ENCODE measurements around the gene PLLP.

PLLP gene

GRCh38 chr16:57209780-57210179, 74.7 kb downstream of the PLLP start:
- no peak for DNase-seq

DNA sequence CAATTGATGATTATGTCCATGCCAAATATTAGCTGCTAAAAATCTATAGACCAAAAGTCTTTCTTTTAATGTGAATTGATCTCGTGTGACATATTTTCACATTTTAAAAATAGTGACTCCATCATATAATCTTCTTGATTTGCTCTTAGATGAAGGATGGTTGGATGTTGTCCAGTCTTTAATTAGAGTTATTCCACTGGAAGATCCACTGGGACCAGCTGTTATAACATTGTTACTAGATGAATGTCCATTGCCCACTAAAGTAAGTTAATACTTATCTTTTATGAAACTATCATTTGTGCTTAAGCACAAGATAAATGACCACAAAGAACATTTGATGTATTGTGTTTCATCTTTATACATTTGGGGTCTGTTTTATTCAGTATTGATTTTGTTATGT, 75.5 kb downstream of the PLLP start:
- no peak for DNase-seq
